ENCODE data around the gene ZNF783.

The ZNF783 gene

DNA sequence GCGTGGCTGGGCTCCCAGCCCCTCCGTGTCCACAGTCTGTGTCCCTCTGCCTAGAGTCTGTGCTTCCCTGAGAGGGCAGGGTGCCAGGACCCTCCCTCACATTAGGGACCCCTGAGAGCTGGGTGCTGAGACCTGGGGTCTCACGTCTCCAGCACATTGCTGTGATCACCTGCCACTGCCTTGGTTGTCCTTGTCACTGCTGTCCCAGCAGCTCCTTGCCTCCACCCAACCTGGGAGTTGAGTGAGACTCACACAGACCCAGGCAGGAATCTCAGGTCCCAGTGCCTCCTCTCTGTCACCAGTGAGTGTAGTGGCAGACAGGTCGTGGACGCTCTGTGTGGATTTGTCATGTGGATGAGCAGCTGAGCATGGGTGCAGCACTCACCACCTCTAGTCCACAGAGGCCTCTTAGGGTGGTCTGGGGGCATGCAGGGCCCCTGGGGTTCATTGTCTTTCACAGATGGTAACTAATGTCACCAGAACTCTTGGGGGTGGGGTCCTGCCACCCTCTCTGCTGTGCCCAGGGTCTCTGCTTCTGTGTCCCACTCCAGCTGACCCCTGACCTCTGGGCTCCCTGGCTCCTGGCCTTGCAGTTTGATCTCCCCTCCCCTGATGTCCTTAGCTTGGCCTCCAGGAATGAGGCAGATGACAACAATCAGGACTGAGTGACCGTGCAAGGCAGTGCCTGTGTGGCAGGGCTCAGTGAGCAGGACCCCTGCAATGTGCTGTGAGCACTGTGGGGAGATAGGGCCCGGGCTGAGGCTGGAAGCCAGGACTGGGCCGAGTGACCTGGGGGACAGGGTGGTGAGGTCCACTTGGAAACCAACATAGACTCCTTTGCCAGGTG, 18.9 kb downstream of the ZNF783 start:
- no peak for DNase-seq (ENCODE audit: low read depth in 4 of 4, low spot score in 1 of 4)

GRCh38 chr7:149281508-149282330, 19.7 kb downstream of the ZNF783 start:
- DNase-seq (ENCODE audit: low read depth in 4 of 4, low spot score in 1 of 4) = no peak

- DNase-seq (ENCODE audit: low read depth in 4 of 4, low spot score in 1 of 4) = no peak
Measured at GRCh38 chr7:149282331-149282655, 20.3 kb downstream of the ZNF783 start.

DNA sequence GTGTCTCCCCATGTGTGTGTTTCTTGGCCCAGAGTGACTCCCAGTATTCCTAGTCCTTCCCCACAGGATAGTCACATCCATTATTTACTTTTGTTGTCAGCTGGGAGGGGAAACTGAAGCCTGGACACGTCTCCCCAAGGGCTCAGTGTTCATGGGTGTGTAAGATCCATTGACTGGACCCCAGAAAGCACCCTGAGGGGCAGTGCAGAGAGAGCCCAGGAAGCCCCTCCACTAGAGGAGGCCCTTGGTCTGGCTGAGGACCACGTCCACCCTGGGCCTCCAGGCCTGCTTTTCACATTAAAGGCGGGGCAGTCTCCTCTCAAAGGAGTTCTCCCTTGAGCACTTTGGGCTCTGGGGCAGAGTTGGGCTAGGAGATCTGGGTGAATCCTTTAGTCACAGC, 21.3 kb downstream of the ZNF783 start:
- DNase-seq (ENCODE audit: low read depth in 4 of 4, low spot score in 1 of 4) = no peak

DNA sequence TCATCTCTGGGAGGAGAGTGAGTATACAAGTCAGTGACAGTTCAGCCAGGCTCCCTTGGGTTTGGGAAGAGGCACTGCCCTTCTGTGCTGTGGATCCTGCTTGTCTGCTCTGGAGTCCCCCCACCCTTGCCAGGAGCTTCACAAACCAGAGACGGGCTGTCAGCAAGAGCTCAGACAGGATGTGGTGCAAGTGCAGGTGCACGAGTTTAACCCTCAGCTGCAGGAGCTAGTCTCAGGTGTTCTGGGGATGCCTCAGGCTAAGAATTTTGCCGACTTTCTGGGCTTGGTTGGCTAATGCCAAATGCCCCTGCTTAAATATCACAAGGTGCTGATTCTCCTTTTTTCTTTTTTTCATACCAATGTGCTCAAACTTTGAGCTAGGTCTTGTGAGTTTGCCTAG, 22.3 kb downstream of the ZNF783 start:
- DNase-seq (ENCODE audit: low read depth in 4 of 4, low spot score in 1 of 4) = peak in 1 of 4 experiments; percentile 11

DNA sequence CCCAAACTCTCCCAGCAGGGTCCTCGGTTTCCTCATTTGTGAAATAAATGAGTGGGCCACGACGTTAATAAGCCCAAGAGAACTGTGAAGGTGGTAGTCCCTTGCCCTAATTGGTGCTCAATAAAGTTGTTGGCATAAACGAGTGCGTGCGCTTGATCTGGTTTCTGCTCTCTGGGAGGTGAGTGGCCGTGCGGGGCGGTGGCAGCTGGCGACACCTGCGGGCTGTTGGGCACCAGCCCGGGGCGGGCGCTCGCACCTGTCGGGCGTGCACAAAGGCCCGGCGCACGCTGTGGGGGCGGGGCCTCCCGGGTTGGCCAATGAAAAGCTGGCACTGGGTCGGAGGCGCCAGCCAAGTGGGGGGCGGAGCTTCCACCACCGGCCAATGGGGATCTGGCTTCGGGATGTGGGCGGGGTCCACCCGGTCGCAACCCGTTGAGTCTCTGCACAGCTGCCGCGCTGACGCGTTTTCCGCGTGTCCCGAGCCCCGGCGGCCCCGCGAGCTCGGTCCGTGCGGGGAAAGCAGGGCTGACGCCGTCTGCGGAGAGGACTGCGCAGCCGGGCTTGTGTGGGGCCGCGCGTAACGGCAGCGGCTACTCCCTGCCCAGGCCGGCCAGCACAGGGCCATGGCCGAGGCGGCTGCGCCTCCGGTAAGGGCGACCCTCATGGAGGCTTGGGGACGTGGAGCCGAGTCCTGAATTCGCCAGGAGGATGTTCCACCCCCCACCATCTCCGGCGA, 23.0 kb downstream of the ZNF783 start:
- DNase-seq (ENCODE audit: low read depth in 4 of 4, low spot score in 1 of 4) = peak; percentile 92 to 99 (median 95)

DNA sequence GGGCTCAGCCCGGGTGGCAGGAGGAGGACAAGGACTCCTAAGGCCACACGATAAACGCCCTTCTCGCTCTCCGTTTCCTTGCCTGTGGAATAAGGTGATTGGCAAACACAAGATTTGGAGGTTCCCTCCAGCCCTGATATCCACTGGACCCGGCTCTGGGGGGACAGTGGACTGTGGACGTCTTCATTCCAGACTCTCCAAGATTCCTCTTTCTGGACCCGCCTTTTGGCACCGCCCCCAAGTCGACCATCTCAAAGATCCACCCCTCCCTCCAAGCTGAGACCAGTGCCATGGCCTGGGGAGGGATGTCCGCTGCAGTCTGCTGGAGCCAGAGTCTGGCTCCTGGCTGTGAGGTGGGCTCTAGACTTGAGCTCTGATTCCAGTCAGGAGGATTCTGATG, 23.6 kb downstream of the ZNF783 start:
- no peak for DNase-seq (ENCODE audit: low read depth in 4 of 4, low spot score in 1 of 4)

- DNase-seq (ENCODE audit: low read depth in 4 of 4, low spot score in 1 of 4) = no peak
Measured at GRCh38 chr7:149286811-149287400, 24.9 kb downstream of the ZNF783 start.

- no peak for DNase-seq (ENCODE audit: low read depth in 4 of 4, low spot score in 1 of 4)
Measured at GRCh38 chr7:149287622-149288021, 25.6 kb downstream of the ZNF783 start.

DNA sequence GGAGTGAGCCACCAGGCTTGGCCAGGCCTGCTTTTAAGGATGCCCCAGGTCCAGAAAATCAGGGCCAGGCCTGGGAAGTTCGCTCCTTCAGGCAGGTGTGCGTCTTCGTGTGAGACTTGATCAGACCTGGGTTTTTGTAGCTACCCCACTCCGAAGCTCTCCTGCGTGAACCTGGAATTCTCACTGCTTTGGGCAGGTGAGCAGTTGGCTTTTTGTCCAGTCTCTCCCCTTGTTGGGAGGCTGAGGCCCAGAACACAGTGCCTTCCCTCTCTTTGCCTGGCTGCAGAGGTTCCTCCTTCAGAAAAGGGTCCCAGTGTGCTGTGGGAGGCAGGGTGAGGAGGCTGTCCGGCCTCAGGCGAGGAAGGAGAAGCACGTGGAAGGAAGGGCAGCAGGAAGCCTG, 27.3 kb downstream of the ZNF783 start:
- DNase-seq (ENCODE audit: low read depth in 4 of 4, low spot score in 1 of 4) = no peak

- no peak for DNase-seq (ENCODE audit: low read depth in 4 of 4, low spot score in 1 of 4)
Measured at GRCh38 chr7:149289856-149290255, 27.9 kb downstream of the ZNF783 start.

GRCh38 chr7:149291036-149291780, 29.2 kb downstream of the ZNF783 start:
- no peak for DNase-seq (ENCODE audit: low read depth in 4 of 4, low spot score in 1 of 4)

DNA sequence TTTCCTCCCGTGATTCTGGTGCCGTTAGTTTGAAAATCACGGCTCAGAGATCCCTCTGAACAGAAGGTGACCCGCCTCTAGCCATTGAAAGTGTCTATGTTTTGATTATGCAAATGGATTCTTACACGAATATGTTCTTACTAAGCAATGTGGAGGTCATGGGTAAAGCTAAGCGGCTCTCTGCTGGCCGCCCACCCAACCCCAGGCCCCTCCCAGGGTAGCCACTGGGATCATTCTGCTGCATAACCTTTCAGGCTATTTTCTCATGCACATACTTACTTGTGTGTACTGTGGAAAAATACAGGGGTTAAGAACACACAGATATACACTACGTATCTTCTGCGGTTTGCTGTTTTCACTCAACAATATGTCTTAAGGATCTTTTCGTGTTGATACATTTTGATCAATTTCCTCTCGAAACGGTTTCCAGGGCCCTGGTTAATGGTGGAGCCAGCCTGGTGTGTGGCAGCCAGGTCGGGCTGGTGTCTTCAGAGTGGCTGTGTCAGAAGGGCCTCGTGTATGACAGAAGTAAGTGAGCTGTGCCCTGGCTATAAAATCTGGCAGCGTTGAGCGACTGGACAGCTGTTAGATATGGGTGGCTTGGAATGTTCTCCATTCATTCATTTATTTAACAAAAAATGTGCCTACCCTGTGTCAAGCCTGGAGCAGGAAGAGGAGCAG, 29.9 kb downstream of the ZNF783 start:
- no peak for DNase-seq (ENCODE audit: low read depth in 4 of 4, low spot score in 1 of 4)

GRCh38 chr7:149292462-149292823, 30.4 kb downstream of the ZNF783 start:
- DNase-seq (ENCODE audit: low read depth in 4 of 4, low spot score in 1 of 4) = no peak

- no peak for DNase-seq (ENCODE audit: low read depth in 4 of 4, low spot score in 1 of 4)
Measured at GRCh38 chr7:149293338-149293737, 31.3 kb downstream of the ZNF783 start.

- DNase-seq (ENCODE audit: low read depth in 4 of 4, low spot score in 1 of 4) = no peak
Measured at GRCh38 chr7:149293946-149294633, 32.1 kb downstream of the ZNF783 start.

- no peak for DNase-seq (ENCODE audit: low read depth in 4 of 4, low spot score in 1 of 4)
Measured at GRCh38 chr7:149294634-149295480, 32.9 kb downstream of the ZNF783 start.

GRCh38 chr7:149295481-149295850, 33.5 kb downstream of the ZNF783 start:
- no peak for DNase-seq (ENCODE audit: low read depth in 4 of 4, low spot score in 1 of 4)

GRCh38 chr7:149296368-149296767, 34.4 kb downstream of the ZNF783 start:
- DNase-seq (ENCODE audit: low read depth in 4 of 4, low spot score in 1 of 4) = no peak
